ENCODE results near the gene SHROOM1. TPM values are rescaled to one million over a fixed set of nuclear protein-coding genes. Genes with fewer than 3 reads are reported as not detected.

The SHROOM1 gene
- polyA plus RNA-seq, 6 donors from 2014 or later: 0.26 TPM; not detected in 5

- DNase-seq (no peak), ATAC-seq (ENCODE audit: low read depth in 2 of 2) (no peak)
- peak overlapping the region in 1 of 6 donors; percentile 49 for H3K27ac Mint-ChIP-seq
- H3K4me3 Mint-ChIP-seq: no peak overlapping the region
- H3K9me3 Mint-ChIP-seq: peaks cover 0 to 2% (median 0%) of the 10 kb centered on the region in 7 donors
- peaks cover 33 to 50% (median 47%) of the 10 kb centered on the region in 3 donors for H3K27me3 Mint-ChIP-seq
- peaks cover 0 to 6% of the 10 kb centered on the region in 2 donors for H3K36me3 Mint-ChIP-seq
- peaks cover 3 to 5% (median 3%) of the 10 kb centered on the region in 3 donors for H3K4me1 Mint-ChIP-seq
Observed at GRCh38 chr5:132785365-132785764, 45.1 kb downstream of the SHROOM1 start.

DNA sequence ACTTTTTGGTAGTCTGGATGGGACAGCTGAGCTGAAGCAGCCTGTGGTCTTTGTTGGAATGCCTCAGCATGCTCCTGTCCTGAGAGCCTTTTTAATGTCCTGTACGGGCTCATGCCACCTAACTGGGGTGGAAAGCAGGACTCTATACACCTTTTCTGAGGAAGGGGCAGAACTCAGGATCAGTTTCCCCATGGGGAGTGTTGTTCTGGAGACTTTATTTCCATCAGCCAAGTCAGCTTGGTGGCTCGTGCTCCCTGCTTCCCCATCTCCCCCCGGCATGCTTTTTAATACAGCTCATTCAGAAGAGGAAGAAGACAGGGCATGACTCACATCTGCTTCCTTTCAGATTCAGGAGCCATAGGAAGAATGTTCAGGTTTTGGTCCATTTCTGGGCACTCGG, 48.3 kb downstream of the SHROOM1 start:
- peaks cover 10 to 18% (median 10%) of the 10 kb centered on the region in 3 donors for H3K4me1 Mint-ChIP-seq
- peaks cover 56 to 74% (median 70%) of the 10 kb centered on the region in 3 donors for H3K27me3 Mint-ChIP-seq
- H3K9me3 Mint-ChIP-seq: peaks cover 0 to 2% (median 0%) of the 10 kb centered on the region in 7 donors
- H3K27ac Mint-ChIP-seq: no peak overlapping the region
- H3K4me3 Mint-ChIP-seq: no peak overlapping the region
- ATAC-seq (ENCODE audit: low read depth in 2 of 2): no peak
- no peak for DNase-seq
- peaks cover 0 to 6% of the 10 kb centered on the region in 2 donors for H3K36me3 Mint-ChIP-seq

DNA sequence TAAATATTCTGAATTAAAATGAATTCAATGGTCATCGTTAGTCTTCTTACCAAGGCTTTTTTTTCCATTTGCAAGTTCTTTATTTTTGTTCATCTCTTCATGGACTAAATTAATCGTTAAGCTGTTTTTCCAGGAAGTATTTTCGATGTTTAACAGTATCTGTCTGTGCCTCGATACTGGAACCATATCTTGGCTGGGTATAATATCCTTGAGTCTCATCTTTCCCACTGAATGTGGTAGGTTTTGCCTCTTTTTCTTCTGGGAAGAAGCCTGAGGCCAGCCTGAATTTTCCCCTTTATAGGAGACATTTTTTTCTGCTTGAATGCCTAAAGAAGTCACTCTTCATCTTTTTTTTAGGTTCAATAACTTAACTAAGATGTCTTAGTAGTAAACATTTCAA, 49.4 kb downstream of the SHROOM1 start:
- Mint-ChIP-seq H3K4me3 (peak overlapping the region in 1 of 8 donors; percentile 22), H3K4me1 (peaks cover 10 to 18% (median 12%) of the 10 kb centered on the region in 3 donors), H3K27me3 (peaks cover 54 to 72% (median 65%) of the 10 kb centered on the region in 3 donors), H3K36me3 (peaks cover 0 to 6% of the 10 kb centered on the region in 2 donors), H3K27ac (no peak overlapping the region), H3K9me3 (no peaks in the 10 kb centered on the region)
- no peak for DNase-seq
- ATAC-seq (ENCODE audit: low read depth in 2 of 2): no peak

DNA sequence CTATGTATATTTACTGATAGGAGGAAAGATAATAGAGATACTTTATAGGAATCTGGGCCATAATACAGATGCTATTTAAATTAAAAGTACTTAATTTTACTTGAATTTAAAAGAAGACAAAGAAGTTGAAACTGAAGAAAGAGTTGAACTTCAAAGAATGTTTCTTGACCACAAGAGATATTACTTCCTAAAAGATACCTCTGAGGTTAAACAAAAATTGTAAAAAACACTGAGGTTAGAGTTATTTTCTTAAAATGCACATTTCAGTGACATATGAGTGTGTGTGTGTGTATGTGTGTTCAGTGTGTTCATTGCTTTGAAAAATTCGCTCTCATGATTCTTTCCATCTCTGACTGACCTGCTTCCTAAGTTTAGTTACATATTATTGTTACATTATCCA, 49.9 kb downstream of the SHROOM1 start:
- peaks cover 0 to 6% of the 10 kb centered on the region in 2 donors for H3K36me3 Mint-ChIP-seq
- DNase-seq (no peak), ATAC-seq (ENCODE audit: low read depth in 2 of 2) (no peak)
- no peaks in the 10 kb centered on the region for H3K9me3 Mint-ChIP-seq
- no peak overlapping the region for H3K27ac Mint-ChIP-seq
- H3K27me3 Mint-ChIP-seq: peaks cover 51 to 69% (median 63%) of the 10 kb centered on the region in 3 donors
- H3K4me1 Mint-ChIP-seq: peaks cover 10 to 18% (median 14%) of the 10 kb centered on the region in 3 donors
- peak overlapping the region in 1 of 8 donors; percentile 22 for H3K4me3 Mint-ChIP-seq

- ATAC-seq (ENCODE audit: low read depth in 2 of 2) (no peak), DNase-seq (no peak)
- Mint-ChIP-seq H3K36me3 (peaks cover 0 to 2% of the 10 kb centered on the region in 2 donors), H3K27me3 (peaks cover 53 to 69% (median 63%) of the 10 kb centered on the region in 3 donors), H3K9me3 (no peaks in the 10 kb centered on the region), H3K27ac (no peak overlapping the region), H3K4me1 (peaks cover 8 to 14% (median 12%) of the 10 kb centered on the region in 3 donors), H3K4me3 (peak overlapping the region in 1 of 8 donors; percentile 82)
Observed at GRCh38 chr5:132779961-132780360, 50.5 kb downstream of the SHROOM1 start.

- Mint-ChIP-seq H3K27me3 (peaks cover 57 to 76% (median 71%) of the 10 kb centered on the region in 3 donors), H3K36me3 (no peaks in the 10 kb centered on the region), H3K4me1 (peaks cover 7 to 13% (median 11%) of the 10 kb centered on the region in 3 donors), H3K4me3 (peak overlapping the region in 3 of 8 donors; percentile 3 to 82 (median 80)), H3K27ac (no peak overlapping the region), H3K9me3 (no peaks in the 10 kb centered on the region)
- DNase-seq (no peak), ATAC-seq (ENCODE audit: low read depth in 2 of 2) (no peak)
Observed at GRCh38 chr5:132778856-132779255, 51.6 kb downstream of the SHROOM1 start.

DNA sequence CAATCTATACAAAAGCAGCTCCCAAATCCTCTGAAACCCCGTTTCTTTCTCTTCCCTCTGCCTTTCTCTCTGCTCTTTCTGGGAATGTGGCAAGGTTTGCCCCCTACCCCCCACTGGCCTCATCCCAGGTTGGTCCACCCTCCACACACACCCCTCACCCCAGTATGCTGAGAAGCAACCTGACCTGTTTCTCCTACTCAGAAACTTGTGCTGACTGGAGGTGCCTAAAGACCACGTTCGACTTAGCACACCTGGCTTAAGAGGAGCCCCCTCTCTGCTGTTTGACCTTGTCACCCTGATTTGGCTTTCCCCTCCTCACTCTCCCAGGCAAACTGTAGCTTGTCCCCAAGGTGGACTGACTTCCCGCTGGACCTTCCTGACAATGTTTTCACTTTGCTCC, 52.3 kb downstream of the SHROOM1 start:
- H3K27ac Mint-ChIP-seq: peak overlapping the region in 4 of 6 donors; percentile 14 to 68 (median 38)
- no peaks in the 10 kb centered on the region for H3K9me3 Mint-ChIP-seq
- no peaks in the 10 kb centered on the region for H3K36me3 Mint-ChIP-seq
- H3K4me1 Mint-ChIP-seq: peaks cover 7 to 13% (median 11%) of the 10 kb centered on the region in 3 donors
- H3K4me3 Mint-ChIP-seq: peak overlapping the region; percentile 67 to 89 (median 78)
- no peak for DNase-seq
- H3K27me3 Mint-ChIP-seq: peaks cover 59 to 78% (median 71%) of the 10 kb centered on the region in 3 donors
- ATAC-seq (ENCODE audit: low read depth in 2 of 2): no peak

GRCh38 chr5:132777209-132778069, 53.0 kb downstream of the SHROOM1 start, which contains the start of gene SEPTIN8:
Gene SEPTIN8, minus strand, starts transcription at chr5:132777239. Its CDS starts 102 bp downstream, at chr5:132777137.
- Mint-ChIP-seq H3K4me3 (peak within 1 kb of the TSS; percentile 71 to 89 (median 81)), H3K27ac (peak within 1 kb of the TSS in 2 of 6 donors; percentile 60 to 68), H3K27me3 (peaks cover 56 to 75% (median 73%) of the 10 kb centered on the region in 3 donors), H3K9me3 (no peaks in the 10 kb centered on the region), H3K4me1 (peaks cover 7 to 13% (median 11%) of the 10 kb centered on the region in 3 donors), H3K36me3 (no peaks in the 10 kb centered on the region)
- ATAC-seq (ENCODE audit: low read depth in 2 of 2) (peak; percentile 81 to 83), DNase-seq (peak; percentile 44)

DNA sequence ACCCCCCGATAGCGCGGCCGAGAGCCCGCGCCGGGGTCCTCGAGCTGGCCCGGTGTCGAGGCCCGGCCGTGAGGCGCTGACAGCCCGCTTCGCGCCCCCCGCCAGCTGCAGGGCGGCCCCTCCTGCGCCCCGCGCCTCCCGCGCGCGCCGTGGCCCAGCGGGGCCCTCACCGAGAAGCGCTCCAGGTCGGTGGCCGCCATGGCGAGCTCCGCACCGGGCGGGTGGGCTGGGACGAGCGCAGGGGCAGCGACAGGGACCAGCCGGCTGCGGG, 53.6 kb downstream of the SHROOM1 start:
- Mint-ChIP-seq H3K36me3 (no peaks in the 10 kb centered on the region), H3K9me3 (no peaks in the 10 kb centered on the region), H3K27me3 (peaks cover 55 to 72% (median 69%) of the 10 kb centered on the region in 3 donors), H3K27ac (no peak overlapping the region), H3K4me3 (peak overlapping the region in 1 of 8 donors; percentile 80), H3K4me1 (peaks cover 7 to 13% (median 11%) of the 10 kb centered on the region in 3 donors)
- ATAC-seq (ENCODE audit: low read depth in 2 of 2) (no peak), DNase-seq (peak; percentile 7)

DNA sequence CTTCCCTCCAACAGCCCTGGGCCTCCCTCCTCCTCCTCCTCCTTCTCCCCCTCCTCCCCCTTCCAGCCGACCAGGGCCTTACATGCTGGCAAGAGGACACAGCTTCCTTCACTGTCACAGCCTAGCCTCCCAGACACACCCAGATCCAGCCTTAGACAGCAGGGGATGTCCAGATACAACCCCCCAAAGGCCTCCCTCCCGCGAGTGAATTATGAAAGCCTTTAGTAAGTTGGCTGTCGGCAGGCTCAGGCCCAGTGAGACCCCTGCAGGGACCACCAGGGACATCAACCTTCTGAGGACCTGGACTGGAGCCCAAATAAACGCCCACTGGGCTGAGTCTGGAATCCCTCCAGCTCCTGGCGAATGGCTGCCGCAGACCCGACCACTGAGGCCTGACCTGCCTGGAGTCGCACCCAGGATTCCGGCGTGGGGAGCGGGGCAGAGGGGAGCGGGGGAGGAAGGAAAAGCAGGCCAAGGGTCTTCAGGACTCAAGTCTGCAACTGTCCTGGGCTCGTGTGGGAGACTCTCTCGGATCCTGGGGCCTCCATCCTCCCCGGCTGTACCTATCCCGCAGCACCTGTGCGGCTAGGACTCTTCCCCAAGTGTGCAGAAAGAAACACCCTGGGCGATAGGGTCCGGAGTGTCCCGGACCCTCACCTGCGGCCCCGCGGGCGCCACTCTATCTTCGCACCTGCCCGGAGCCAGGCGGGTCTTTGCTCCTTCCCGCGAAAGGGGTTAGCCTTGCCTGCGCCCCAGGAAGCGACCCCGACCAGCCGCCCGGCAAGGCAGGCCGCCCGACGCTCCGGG, 54.1 kb downstream of the SHROOM1 start:
- Mint-ChIP-seq H3K4me1 (peaks cover 7 to 13% (median 11%) of the 10 kb centered on the region in 3 donors), H3K27me3 (peaks cover 49 to 67% (median 64%) of the 10 kb centered on the region in 3 donors), H3K27ac (no peak overlapping the region), H3K36me3 (no peaks in the 10 kb centered on the region), H3K4me3 (peak overlapping the region; percentile 17 to 84 (median 74)), H3K9me3 (no peaks in the 10 kb centered on the region)
- ATAC-seq (ENCODE audit: low read depth in 2 of 2) (peak; percentile 22 to 26), DNase-seq (no peak)

GRCh38 chr5:132775476-132775961, 54.9 kb downstream of the SHROOM1 start:
- Mint-ChIP-seq H3K9me3 (no peaks in the 10 kb centered on the region), H3K27me3 (peaks cover 49 to 60% (median 56%) of the 10 kb centered on the region in 3 donors), H3K4me1 (peaks cover 7 to 13% (median 11%) of the 10 kb centered on the region in 3 donors), H3K36me3 (no peaks in the 10 kb centered on the region), H3K4me3 (peak overlapping the region in 7 of 8 donors; percentile 6 to 79 (median 44)), H3K27ac (no peak overlapping the region)
- DNase-seq (no peak), ATAC-seq (ENCODE audit: low read depth in 2 of 2) (no peak)

GRCh38 chr5:132774896-132775295, 55.6 kb downstream of the SHROOM1 start:
- H3K27ac Mint-ChIP-seq: no peak overlapping the region
- H3K27me3 Mint-ChIP-seq: peaks cover 48 to 58% (median 50%) of the 10 kb centered on the region in 3 donors
- DNase-seq (no peak), ATAC-seq (ENCODE audit: low read depth in 2 of 2) (no peak)
- H3K4me3 Mint-ChIP-seq: peak overlapping the region in 2 of 8 donors; percentile 4 to 35
- H3K9me3 Mint-ChIP-seq: no peaks in the 10 kb centered on the region
- peaks cover 7 to 13% (median 11%) of the 10 kb centered on the region in 3 donors for H3K4me1 Mint-ChIP-seq
- no peaks in the 10 kb centered on the region for H3K36me3 Mint-ChIP-seq

DNA sequence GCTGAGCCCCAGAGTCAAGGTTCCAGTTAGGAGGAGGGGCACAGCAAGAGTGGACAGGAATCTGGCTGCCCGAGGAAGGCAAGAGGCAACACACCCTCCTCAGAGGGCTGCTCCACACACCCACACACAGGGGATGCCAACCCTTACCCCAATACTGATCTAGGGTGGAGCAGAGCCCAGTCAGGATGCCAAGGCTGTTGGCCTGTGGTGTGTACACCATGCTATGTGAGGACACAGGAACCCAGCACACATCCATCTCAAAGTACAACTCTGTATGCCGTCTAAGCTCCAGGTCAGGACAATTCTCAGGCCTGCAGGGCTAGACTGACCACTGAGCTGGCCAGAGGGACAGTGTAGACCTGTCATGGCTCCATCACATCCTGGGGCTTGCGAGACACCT, 56.0 kb downstream of the SHROOM1 start:
- ATAC-seq (ENCODE audit: low read depth in 2 of 2) (no peak), DNase-seq (no peak)
- H3K4me3 Mint-ChIP-seq: no peak overlapping the region
- no peaks in the 10 kb centered on the region for H3K9me3 Mint-ChIP-seq
- no peak overlapping the region for H3K27ac Mint-ChIP-seq
- peaks cover 44 to 53% (median 45%) of the 10 kb centered on the region in 3 donors for H3K27me3 Mint-ChIP-seq
- H3K36me3 Mint-ChIP-seq: no peaks in the 10 kb centered on the region
- H3K4me1 Mint-ChIP-seq: peaks cover 7 to 13% (median 11%) of the 10 kb centered on the region in 3 donors
